GM18867 (cell line): Measurements from ENCODE around the gene PSMD4.
"Not testable (repeated sequence)": the region's sequence is repeated elsewhere in the genome, so short reads cannot be mapped to it uniquely, and the experiment has no call there.

Experiments
- ATAC-seq: cut with Tn5 transposase; IDR thresholded peaks from one replicate; pipeline ENCODE4 v1.9.1; 2021; ENCODE audit warnings: mild to moderate bottlenecking, moderate library complexity; ENCODE audit not compliant: unreplicated experiment

The PSMD4 gene

GRCh38 chr1:151254217-151255213 is at the start of gene PSMD4:
PSMD4 (plus strand) TSS chr1:151254734; CDS start chr1:151254783, 49 bp downstream.
- peak; percentile 85 for ATAC-seq

- ATAC-seq: not testable (repeated sequence)
Measured at GRCh38 chr1:151205381-151205965, 49.1 kb upstream of the PSMD4 start.

GRCh38 chr1:151210830-151211229 is 43.7 kb upstream of the PSMD4 start:
- ATAC-seq: no peak

DNA sequence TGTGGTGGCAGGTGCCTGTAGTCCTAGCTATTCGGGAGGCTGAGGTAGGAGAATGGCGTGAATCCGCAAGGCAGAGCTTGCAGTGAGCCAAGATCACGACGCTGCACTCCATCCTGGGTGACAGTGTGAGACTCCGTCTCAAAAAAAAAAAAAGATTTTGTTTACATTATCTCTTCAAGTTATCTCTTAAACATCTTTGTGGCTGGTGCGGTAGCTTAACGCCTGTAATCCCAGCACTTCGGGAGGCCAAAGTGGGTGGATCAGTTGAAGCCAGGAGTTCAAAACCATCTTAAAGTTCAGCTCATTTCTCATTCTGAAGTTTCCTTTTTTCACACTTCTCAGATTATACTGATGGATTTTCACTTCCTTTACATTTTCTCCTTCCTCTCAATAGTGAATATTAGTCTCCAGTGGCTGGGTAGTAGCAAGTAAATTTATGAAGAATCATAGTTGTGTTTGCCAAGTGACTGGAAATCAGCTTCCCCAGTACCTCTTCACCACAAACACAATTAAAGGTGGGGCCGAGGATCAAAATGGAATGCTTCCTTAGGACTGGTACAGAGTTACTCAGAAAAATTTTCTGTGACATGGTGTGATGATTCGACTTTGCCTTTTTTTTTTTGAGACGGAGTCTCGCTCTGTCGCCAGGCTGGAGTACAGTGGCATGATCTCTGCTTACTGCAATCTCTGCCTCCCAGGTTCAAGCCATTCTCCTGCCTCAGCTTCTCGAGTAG is 42.4 kb upstream of the PSMD4 start:
- ATAC-seq: no peak

DNA sequence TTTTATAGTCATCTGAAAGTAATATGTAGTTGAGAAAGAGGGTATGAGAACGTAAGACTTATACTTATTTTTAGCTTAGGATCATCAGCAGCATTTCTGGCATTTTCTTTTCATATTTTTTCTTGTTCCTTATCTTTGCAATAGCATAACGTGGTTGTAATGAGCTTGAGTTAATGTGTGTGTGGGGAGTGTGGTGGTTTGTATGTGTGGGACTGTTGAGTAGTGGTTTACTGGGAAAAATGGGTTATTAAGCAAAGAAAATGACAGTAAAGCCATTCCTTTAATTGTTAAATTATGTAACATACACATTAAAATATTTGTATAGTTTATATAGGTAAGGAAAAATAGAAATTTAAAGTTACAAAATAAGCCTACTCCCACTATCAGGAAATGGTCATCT is 41.0 kb upstream of the PSMD4 start:
- no peak for ATAC-seq

DNA sequence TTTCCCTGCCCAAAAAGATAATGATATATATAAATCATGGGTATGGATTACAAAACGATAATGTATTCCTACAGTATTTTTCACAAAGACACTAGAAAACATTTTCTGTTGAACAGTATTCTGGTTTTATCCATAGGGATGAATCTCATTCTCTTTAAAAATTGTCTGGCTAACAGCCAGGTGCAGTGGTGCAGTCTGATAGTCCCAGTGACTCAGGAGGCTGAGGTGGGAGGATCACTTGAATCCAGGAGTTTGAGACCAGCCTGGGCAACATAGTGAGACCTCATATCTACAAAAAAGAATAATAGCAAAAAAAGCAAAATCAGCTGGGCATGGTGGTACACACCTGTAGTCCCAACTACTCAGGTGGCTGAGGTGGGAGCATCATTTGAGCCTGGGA is 32.9 kb upstream of the PSMD4 start:
- ATAC-seq: no peak

DNA sequence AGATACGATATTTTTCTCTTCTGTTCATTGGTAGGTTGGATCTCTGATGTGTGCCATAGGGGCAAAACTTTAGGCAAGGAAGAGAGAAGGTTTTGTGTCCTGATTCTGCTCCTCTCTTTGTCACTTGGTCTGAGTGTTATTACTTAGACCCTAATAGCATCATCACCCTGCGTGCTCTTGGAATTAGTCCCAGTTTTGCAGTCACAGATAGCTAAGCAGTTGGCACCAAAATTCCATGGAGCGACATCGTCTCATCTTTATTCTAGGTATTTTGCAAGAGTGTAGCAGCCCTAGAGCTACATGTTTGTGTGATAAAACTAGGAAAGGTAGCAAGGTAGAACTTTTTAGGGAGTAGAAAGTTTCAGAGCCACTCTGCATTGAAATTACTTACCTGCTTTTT is 32.4 kb upstream of the PSMD4 start:
- no peak for ATAC-seq

DNA sequence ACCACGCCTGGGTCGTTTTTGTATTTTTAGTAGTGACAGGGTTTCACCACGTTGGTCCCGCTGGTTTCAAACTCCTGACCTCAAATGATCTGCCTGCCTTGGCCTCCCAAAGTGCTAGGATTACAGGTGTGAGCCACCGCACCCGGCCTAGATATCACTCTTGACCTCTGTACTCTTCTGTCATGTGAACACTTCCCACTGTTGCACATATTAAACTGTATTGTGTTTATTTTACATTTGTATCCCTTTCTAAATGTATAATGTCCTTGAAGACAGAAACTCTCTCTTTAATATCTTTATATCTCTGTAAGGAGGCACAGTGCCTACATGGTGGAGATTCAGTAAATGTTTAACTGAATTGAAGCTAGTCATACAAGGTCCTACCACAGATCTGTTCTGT is 19.3 kb upstream of the PSMD4 start:
- no peak for ATAC-seq

DNA sequence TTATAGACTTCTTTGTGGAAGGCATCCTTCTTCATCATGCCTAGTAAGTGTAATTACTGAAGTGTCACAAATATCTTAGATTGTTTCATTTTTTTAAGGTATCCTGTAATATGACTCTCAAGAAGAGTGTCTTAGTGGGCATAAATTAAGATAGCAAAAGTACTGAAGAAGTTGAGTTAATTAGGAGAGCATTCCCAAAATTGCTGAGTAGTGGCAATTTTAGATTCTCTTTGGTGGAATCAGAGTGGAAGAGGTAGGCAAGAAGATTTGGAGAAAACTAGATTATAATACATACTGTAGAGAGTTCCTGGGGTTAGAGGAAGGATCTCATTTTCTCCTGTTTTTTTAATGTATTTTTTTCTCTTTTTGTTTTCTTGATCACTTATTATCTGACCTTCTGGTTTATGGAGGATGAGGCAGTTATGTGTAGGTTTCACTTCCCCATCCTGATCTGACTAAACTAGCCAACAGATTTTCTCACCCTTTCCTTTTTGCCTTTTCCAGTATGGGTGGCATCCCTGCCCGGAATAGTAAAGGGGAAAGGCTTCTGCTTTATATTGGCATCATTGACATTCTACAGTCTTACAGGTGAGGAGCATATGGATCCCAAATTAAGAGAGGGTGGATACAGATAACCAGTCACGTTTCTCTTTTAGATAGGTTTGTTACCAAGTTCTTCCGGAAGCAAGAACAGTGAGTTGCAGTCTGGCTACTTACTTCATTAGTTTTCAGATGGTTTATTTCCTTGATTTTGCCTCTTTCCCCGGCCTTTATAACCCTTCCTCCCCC is 16.7 kb upstream of the PSMD4 start:
- ATAC-seq: peak; percentile 60

- ATAC-seq: no peak
Measured at GRCh38 chr1:151238467-151238739, 16.1 kb upstream of the PSMD4 start.

DNA sequence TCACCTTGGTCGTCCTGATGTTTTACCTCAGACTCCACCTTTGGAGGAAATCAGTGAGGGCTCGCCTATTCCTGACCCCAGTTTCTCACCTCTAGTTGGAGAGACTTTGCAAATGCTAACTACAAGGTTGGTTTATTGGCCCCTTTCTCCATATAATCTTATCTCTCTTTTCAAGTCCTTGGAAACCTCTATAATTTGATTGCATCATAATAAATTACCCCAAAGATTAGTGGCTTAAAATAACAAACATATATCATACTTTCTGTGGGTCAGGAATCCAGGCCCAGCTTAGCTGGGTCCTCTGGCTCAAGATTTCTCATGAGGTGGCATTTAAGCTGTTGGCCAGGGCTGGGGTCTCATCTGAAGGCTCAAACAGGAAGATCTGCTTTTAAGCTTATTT is 12.1 kb upstream of the PSMD4 start:
- no peak for ATAC-seq

GRCh38 chr1:151243683-151244216 is 10.8 kb upstream of the PSMD4 start:
- no peak for ATAC-seq

GRCh38 chr1:151246786-151247185 is 7.7 kb upstream of the PSMD4 start:
- ATAC-seq: no peak

DNA sequence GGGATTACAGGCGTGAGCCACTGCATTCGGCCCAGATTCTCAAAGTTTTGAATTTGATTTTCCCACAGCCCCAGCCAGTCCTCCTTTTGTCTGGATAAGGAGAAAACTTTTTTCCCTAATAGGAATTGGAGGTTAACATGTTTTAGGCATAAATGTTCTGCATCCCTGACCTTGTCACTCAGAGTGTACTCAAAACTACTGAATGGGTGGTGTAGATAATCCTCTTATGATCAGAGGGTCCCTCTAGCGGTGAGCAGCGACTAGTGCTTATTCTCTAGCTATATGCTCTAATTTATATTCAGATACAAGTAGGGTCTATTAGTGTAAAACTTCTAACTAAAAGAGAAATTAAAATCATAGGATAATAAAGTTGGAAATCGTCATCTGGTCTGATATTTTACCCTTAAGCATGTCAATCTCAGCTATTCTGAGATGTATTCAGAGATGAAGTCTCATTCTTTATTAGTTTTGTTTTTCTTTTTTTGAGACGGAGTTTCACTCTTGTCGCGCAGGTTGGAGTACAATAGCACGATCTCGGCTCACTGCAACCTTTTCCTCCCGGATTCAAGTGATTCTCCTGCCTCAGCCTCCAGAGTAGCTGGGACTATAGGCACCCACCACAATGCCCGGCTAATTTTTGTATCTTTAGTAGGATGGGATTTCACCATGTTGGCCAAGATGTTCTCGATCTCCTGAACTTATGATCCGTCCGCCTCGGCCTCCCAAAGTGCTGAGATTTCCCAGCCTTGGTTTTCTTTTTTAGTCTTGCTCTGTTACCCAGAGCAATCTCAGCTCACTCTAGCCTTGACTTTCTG is 2.7 kb upstream of the PSMD4 start:
- no peak for ATAC-seq

DNA sequence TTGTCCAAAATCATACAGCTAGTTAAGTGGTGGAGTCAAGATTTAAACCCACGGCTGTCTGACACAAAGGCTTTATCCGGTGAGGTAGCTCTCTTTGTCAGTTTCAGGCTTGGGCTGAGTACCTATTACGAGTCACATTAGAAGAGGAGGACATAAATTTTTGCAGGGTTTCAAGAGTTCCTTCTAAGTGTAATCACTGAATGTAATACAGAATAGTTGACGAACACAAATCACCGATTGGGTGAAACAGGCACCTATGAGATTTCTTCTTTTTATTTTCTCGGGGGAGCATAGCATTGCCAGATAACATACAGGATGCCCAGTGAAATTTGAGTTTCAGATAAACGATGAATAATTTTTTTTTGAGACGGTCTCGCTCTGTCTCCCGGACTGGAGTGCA is 847 bp downstream of the PSMD4 start:
- no peak for ATAC-seq

DNA sequence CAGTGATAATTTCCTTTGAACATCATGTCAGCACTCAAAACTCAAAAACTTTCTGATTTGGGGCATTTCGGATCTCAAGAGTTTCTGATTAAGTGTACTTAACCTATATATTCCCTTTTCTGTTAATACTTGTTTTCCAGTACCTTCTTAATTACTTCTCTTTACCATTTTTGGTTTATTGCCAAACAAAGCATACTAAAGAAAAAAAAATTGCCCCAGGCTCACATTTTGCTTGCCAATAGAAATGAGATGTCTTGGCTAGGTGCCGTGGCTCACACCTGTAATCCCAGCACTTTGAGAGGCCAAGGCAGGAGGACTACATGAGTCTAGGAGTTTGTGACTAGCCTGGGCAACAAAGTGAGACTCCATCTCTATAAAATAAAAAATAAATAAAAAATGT is 4.8 kb downstream of the PSMD4 start:
- no peak for ATAC-seq

GRCh38 chr1:151265446-151266236 is 11.1 kb downstream of the PSMD4 start:
- ATAC-seq: no peak

DNA sequence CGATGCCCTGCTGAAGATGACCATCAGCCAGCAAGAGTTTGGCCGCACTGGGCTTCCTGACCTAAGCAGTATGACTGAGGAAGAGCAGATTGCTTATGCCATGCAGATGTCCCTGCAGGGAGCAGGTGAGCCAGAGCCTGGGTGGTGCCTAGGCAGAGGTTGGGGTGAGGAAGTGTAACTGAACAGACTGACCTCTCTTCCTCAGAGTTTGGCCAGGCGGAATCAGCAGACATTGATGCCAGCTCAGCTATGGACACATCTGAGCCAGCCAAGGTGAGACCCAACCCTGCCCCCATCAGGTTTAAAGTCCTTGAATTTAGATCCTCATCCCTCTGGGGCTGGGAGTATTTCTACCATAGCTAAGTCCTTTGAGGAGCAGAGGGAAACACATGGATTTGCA is 11.8 kb downstream of the PSMD4 start:
- ATAC-seq: no peak

GRCh38 chr1:151266821-151267220 is 12.3 kb downstream of the PSMD4 start:
- ATAC-seq: no peak
